ENCODE data around the gene HTR2B.
"Not testable (repeated sequence)": the region's sequence is repeated elsewhere in the genome, so short reads cannot be mapped to it uniquely, and the experiment has no call there.

Gene HTR2B

GRCh38 chr2:231088754-231089153, 36.1 kb downstream of the HTR2B start:
- DNase-seq: no peak

GRCh38 chr2:231084565-231084964, 40.3 kb downstream of the HTR2B start:
- DNase-seq: no peak

GRCh38 chr2:231069379-231070054, 55.3 kb downstream of the HTR2B start:
- no peak for DNase-seq

GRCh38 chr2:231068525-231069222, 56.2 kb downstream of the HTR2B start:
- no peak for DNase-seq

- not testable (repeated sequence) for DNase-seq
Measured at GRCh38 chr2:231067531-231067930, 57.3 kb downstream of the HTR2B start.

GRCh38 chr2:231065966-231066365, 58.9 kb downstream of the HTR2B start:
- DNase-seq: no peak

- DNase-seq: no peak
Measured at GRCh38 chr2:231063347-231063746, 61.5 kb downstream of the HTR2B start.

GRCh38 chr2:231062776-231063175, 62.1 kb downstream of the HTR2B start:
- no peak for DNase-seq

- no peak for DNase-seq
Measured at GRCh38 chr2:231059756-231060155, 65.1 kb downstream of the HTR2B start.

- no peak for DNase-seq
Measured at GRCh38 chr2:231058761-231059550, 65.9 kb downstream of the HTR2B start.

Measured in NCI-H1436 (cell line).